Neuron (in vitro differentiated cells): Measurements from ENCODE around the gene COL5A1.

Source experiments
- H2AFZ ChIP-seq: one replicate; pipeline ENCODE4 v1.6.1; 2013; ENCODE audit warnings: low read depth, mild to moderate bottlenecking, inconsistent platforms, low read length, moderate library complexity
- H3K27me3 ChIP-seq: one replicate; pipeline ENCODE4 v1.6.1; 2013; ENCODE audit warnings: low read length; ENCODE audit not compliant: insufficient read depth
- H3K36me3 ChIP-seq: one replicate; pipeline ENCODE4 v1.6.1; 2013; ENCODE audit warnings: low read length; ENCODE audit not compliant: insufficient read depth
- H3K4me1 ChIP-seq: one replicate; pipeline ENCODE4 v1.6.1; 2013; ENCODE audit warnings: low read length; ENCODE audit not compliant: insufficient read depth
- H3K4me3 ChIP-seq: 2 replicates; pipeline ENCODE4 v1.5.1; 2013; ENCODE audit warnings: mild to moderate bottlenecking, low read length, moderate library complexity
- H3K9me3 ChIP-seq: one replicate; pipeline ENCODE4 v1.6.1; 2013; ENCODE audit warnings: low read length

The COL5A1 gene

DNA sequence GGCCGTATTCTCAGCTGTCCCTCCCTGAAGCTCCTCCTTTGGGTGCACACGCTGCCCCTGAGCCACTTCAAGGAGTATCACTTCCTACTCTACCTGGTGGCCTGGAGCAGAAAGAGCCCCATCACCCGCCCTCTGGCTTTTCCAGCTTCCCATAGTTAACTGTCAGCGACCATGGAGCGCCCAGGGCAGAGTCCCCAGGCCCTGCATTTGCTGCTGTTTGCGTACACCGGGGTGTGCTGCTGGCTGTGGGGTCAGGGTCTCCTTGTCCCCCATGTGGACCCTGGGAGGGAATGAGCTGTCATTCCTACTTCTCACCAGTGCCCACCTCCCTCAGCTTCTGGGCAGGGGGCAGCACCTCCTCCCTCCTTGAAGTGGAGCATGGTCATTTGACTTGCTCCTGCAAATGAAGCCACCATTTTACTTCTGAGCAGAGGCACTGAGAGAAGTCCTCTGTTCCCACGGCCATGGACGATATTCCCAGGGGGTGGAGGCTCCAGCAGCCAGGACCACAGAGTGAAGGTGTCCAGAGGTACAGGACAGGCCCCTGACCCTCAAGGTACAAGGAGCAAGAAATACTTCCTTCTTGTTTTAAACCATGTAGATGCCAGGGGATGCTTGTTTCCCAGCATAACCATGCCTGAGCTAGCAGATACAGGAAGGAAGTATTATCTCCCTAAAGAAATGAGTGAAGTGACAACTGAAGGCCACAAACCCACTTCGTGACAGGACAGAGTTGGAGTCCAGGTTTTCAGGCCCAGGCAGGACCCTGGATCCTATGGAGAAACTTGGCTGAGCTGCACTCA is 40.6 kb upstream of the COL5A1 start:
- Histone ChIP-seq H2AFZ (no peak overlapping the region), H3K27me3 (no peaks in the 10 kb centered on the region), H3K9me3 (no peaks in the 10 kb centered on the region), H3K36me3 (no peaks in the 10 kb centered on the region), H3K4me3 (no peak overlapping the region), H3K4me1 (no peaks in the 10 kb centered on the region)

DNA sequence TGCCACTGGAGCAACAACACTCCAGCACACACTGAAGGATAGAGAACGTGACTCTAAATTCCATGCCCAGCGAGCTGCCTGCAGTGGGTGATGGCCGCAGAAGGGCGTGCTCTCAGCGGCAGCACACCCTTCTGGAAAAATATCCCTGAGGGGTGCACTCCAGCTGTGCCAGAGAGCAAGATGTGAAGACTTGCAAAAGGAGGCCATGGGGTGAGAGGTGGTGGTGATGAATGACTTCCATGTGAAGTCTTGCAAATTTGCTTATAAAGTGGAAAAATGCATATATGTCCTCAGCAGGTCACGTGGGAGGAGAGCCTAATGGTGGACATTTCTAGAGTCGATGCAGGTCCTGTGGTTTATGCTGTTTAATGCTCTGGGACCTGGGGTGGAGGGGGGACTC is 39.8 kb upstream of the COL5A1 start:
- Histone ChIP-seq H3K9me3 (no peaks in the 10 kb centered on the region), H3K4me1 (no peaks in the 10 kb centered on the region), H3K36me3 (no peaks in the 10 kb centered on the region), H3K27me3 (no peaks in the 10 kb centered on the region), H3K4me3 (no peak overlapping the region), H2AFZ (no peak overlapping the region)

DNA sequence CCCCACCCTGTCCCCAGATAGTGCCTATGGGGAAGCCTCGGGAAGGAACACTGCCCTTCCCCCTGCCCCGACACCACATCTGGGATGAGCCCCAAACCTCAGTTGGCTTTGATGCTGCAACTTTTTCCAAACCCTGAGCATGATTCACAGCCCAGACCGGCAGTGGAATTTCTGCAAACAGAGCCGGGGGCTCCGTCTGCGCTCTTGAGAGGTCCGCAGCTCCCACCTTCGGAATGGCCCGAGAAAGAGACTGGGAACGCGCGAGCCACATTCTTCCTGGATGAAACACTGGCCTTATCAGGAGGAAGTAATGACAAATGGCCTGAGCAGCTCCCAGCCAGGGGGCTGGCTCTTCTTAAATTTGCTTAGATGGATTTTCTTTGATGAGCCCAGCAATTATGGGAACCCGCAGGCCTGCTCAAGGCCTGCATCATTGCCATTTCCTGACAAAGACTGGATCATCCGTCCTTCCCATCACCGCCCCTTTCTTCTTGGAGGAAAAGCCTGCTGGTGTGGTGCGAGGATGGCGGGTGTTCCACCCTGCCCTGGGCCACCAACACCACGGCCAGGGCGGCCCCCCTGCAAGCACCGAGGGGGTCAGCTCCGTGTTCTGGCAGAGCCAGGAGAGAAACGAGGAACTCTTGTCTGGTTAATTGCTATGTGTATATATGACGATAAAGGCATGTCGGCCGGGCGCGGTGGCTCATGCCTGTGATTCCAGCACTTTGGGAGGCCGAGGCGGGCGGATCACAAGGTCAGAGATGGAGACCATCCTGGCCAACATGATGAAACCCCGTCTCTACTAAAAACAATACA is 38.8 kb upstream of the COL5A1 start:
- H3K4me1 ChIP-seq = no peaks in the 10 kb centered on the region
- H3K36me3 ChIP-seq = no peaks in the 10 kb centered on the region
- H2AFZ ChIP-seq = no peak overlapping the region
- H3K4me3 ChIP-seq = no peak overlapping the region
- no peaks in the 10 kb centered on the region for H3K9me3 ChIP-seq
- H3K27me3 ChIP-seq = no peaks in the 10 kb centered on the region

DNA sequence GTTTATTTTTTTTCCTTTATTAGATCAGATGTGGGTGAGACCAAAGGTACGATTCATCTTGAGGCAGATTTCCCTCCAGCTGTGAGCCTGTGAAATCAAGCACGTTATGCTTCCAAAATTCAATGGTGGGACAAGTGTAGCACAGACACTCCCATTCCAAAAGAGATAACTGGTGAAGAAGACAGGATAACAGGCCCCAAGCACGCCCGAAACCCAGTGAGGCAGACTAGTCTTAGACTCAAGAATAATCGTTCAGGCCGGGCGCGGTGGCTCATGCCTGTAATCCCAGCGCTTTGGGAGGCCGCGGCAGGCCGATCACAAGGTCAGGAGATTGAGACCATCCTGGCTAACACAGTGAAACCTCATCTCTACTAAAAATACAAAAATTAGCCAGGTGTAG is 36.8 kb upstream of the COL5A1 start:
- H2AFZ ChIP-seq = no peak overlapping the region
- H3K9me3 ChIP-seq = no peaks in the 10 kb centered on the region
- H3K4me1 ChIP-seq = no peaks in the 10 kb centered on the region
- H3K4me3 ChIP-seq = no peak overlapping the region
- no peaks in the 10 kb centered on the region for H3K27me3 ChIP-seq
- H3K36me3 ChIP-seq = no peaks in the 10 kb centered on the region

DNA sequence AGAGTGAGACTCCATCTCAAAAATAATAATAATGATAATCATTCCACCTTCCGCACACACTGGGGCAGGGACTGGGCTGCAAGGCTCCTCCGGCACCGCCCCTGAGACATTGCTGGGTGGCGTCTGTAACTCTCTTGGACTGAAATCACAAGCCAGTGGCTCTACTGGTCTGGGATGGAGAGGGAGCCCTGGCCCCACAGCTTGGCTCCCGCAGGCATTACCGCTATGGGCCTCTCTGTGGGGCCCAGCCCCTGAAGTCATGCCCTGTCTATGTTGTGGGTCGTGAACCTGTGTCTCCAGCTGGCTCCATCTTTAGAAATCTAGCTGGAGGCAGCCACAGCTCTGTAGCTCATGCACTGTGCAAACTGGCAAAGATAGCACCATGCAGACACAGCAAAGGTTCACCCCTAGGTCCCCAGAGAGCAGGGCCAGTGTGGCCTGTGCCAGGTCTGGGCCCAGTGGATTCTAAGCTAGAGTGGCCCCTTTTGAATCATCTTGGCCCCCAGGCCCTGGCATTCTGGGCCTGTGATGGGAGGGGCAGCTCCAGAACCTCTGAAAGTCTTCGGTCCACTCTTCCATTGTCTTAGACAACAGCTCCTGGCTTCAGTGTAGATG is 36.1 kb upstream of the COL5A1 start:
- no peaks in the 10 kb centered on the region for H3K4me1 ChIP-seq
- no peaks in the 10 kb centered on the region for H3K27me3 ChIP-seq
- no peak overlapping the region for H2AFZ ChIP-seq
- H3K9me3 ChIP-seq = no peaks in the 10 kb centered on the region
- no peaks in the 10 kb centered on the region for H3K36me3 ChIP-seq
- no peak overlapping the region for H3K4me3 ChIP-seq

DNA sequence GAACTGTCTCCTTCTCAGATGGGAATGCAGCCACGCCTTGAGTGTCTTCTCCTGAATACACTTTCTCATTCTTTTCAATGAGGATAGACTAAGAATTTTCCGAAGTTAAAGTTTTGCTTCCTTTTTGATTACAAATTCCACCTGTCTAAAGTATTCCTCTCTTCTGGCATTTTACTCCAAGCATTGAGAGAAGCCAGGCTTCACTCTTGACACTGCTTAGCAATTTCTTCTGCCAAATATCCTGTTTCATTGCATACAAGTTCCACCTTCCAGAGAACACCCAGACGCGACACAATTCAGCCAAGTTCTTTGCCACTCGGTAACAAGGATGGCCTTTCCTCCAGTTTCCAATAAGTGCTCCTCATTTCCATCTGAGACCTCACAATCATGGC is 35.6 kb upstream of the COL5A1 start:
- Histone ChIP-seq H3K9me3 (no peaks in the 10 kb centered on the region), H2AFZ (no peak overlapping the region), H3K4me3 (no peak overlapping the region)

DNA sequence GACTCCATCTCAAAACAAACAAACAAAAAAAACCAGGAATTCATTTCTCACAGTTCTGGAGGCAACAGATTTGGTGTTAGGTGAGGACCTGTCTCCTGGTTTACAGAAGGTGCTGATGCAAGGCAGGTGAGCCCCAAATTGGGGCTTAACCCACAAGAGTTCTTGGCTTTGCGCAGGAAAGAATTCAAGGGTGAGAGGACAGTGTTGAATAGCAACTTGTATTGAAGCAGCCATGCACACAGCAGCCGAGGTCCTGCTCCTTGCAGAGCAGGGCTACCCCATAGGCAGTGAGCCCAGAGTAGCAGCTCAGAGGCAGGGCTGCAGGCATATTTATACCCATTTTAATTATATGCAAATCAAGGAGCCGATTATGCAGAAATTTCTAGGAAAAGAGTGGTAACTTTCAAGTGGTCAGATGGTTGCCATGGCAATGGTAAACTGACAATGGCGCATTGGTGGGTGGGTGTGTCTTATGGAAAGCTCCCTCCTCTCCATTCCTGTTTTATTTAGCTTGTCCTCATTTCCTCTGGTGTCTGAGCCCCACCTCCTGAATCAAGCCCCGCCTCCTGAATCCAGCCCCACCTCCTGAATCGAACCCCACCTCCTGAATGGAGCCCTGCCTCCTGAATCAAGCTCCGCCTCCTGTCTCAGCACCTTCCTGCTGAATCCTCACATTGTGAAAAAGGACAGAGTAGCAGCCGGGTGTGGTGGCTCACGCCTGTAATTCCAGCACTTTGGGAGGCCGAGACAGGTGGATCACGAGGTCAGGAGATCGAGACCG is 34.5 kb upstream of the COL5A1 start:
- H3K36me3 ChIP-seq = no peaks in the 10 kb centered on the region
- H3K4me1 ChIP-seq = no peaks in the 10 kb centered on the region

More for the DNA sequence above, 35.6 kb upstream of the COL5A1 start:
- no peaks in the 10 kb centered on the region for H3K36me3 ChIP-seq
- no peaks in the 10 kb centered on the region for H3K27me3 ChIP-seq
- H3K4me1 ChIP-seq = no peaks in the 10 kb centered on the region

DNA sequence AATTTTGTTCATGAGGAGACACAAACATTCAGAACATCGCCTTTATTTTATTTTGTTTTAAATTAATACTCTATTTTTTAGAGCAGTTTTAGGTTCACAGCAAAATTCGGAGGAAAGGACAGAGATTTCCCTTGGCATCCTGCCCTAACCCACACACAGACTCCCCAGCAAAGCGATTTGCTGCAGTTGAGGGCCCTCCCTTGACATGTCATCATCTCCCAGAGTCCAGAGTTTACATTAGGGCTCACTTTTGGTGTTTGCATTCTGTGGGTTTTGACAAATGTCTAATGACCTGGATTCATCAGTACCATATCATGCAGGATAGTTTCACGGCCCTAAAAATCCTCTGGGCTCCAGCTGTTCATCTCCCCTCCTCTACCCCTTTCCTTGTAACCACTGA is 33.6 kb upstream of the COL5A1 start:
- Histone ChIP-seq H3K27me3 (no peaks in the 10 kb centered on the region), H3K36me3 (no peaks in the 10 kb centered on the region), H3K4me1 (no peaks in the 10 kb centered on the region), H3K4me3 (no peak overlapping the region), H3K9me3 (no peaks in the 10 kb centered on the region), H2AFZ (no peak overlapping the region)

More for the DNA sequence above, 34.5 kb upstream of the COL5A1 start:
- Histone ChIP-seq H3K27me3 (no peaks in the 10 kb centered on the region), H2AFZ (no peak overlapping the region), H3K4me3 (no peak overlapping the region), H3K9me3 (no peaks in the 10 kb centered on the region)

DNA sequence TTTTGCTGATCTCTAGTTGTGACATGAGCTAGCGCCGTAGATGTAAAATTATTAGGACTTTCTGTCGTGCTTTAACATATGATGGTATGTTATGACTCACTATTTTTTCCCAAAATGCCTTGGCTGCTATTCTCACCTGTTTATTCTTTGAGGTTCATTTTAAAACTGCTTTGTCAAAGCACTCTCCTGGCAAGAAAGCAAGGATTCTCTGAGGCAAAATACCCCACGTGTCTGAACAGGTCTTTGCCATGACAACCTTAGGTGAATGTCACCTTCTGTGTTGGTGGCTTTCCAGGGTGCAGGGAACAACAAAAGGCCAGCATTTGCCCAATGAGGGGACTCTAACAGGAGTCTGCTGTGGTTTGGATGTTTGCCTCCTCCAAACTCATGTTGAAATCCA is 30.6 kb upstream of the COL5A1 start:
- Histone ChIP-seq H3K9me3 (no peaks in the 10 kb centered on the region), H3K36me3 (no peaks in the 10 kb centered on the region), H3K4me1 (no peaks in the 10 kb centered on the region), H3K4me3 (no peak overlapping the region), H2AFZ (no peak overlapping the region), H3K27me3 (no peaks in the 10 kb centered on the region)

DNA sequence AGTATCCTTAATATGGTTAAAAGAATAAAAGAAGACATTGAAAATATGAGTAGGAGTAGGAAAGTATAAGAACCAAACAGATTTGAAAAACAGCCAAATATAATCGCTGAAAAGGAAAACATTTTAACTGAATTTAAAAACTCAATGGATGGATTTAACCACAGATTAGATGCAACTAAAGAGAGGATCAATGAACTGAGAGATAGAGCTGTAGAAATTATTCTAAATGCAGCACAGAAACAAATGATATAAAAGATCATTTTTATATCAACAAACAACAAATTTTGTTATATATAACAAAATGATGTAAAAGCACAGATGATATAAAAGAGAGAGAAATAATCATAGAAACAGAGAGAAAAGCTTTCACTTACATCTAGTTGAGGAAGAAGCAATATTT is 29.3 kb upstream of the COL5A1 start:
- Histone ChIP-seq H2AFZ (no peak overlapping the region), H3K4me3 (no peak overlapping the region), H3K27me3 (no peaks in the 10 kb centered on the region), H3K4me1 (no peaks in the 10 kb centered on the region), H3K9me3 (no peaks in the 10 kb centered on the region), H3K36me3 (no peaks in the 10 kb centered on the region)

DNA sequence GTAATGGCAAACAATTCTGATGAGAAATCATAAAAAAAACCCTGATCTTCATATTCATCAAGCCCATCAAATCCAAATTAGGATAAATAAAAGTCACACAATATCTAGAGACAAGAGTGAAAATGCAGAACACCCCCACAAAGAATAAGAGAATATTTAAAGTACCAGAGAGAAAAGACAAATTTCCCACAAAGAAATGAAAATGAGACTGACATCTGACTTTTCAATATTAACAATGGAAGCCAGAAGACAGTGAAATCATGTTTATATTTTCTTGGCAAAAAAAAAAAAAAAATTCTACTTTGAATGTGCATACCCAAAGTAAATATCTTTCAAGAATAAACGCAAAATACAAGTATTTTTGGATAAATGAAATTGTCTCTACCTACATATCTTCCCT is 28.9 kb upstream of the COL5A1 start:
- no peak overlapping the region for H2AFZ ChIP-seq
- H3K4me1 ChIP-seq = no peaks in the 10 kb centered on the region
- no peaks in the 10 kb centered on the region for H3K9me3 ChIP-seq

DNA sequence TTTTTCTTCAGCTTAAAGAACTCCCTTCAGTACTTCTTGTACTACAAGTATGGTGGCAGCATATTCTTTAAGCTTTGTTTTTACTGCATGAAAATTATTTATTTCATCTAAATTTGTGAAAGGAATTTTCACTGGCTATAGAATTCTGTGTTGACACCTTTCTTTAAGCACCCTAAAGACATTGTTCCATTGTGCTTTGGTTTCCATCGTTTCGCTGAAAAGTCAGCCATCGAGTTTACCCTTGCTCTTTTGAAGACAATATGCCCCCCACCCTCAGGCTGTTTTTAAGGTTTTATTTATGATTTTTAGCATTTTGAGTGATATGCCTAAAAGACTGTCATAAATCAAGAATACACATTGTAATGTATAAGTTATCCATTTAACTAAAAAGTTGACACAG is 27.3 kb upstream of the COL5A1 start:
- H3K9me3 ChIP-seq = no peaks in the 10 kb centered on the region
- H3K36me3 ChIP-seq = no peaks in the 10 kb centered on the region
- H2AFZ ChIP-seq = no peak overlapping the region
- no peaks in the 10 kb centered on the region for H3K4me1 ChIP-seq
- H3K4me3 ChIP-seq = no peak overlapping the region
- no peaks in the 10 kb centered on the region for H3K27me3 ChIP-seq

More for the DNA sequence above, 28.9 kb upstream of the COL5A1 start:
- H3K27me3 ChIP-seq = no peaks in the 10 kb centered on the region
- H3K4me3 ChIP-seq = no peak overlapping the region
- H3K36me3 ChIP-seq = no peaks in the 10 kb centered on the region

DNA sequence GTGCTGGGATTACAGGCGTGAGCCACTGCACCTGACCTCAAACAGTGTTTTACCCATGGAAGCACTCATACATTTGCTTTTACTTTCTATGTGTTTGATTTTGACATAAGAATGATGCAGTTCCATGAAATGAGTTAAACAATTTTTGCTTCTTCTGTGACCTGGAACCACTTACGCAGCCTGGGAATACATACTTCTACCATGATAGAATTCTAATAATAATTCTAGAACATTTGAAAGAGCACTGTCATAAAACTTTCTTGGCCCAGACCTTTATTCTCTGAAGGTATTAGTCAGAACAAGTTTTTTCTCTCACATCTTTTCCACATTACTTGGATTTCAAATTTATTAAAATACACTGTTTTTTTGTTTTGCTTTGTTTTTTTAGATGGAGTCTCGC is 25.3 kb upstream of the COL5A1 start:
- peaks cover 5% of the 10 kb centered on the region for H3K27me3 ChIP-seq
- no peak overlapping the region for H3K4me3 ChIP-seq
- H3K4me1 ChIP-seq = no peaks in the 10 kb centered on the region
- H2AFZ ChIP-seq = no peak overlapping the region
- no peaks in the 10 kb centered on the region for H3K9me3 ChIP-seq
- no peaks in the 10 kb centered on the region for H3K36me3 ChIP-seq
